GF-D8 (cell line): Measurements from ENCODE around the gene NCEH1.

ENCODE experiments used
- DNase-seq: peaks from one replicate; lab custom pipeline; 2025; lab: John Stamatoyannopoulos, UW

The NCEH1 gene

DNA sequence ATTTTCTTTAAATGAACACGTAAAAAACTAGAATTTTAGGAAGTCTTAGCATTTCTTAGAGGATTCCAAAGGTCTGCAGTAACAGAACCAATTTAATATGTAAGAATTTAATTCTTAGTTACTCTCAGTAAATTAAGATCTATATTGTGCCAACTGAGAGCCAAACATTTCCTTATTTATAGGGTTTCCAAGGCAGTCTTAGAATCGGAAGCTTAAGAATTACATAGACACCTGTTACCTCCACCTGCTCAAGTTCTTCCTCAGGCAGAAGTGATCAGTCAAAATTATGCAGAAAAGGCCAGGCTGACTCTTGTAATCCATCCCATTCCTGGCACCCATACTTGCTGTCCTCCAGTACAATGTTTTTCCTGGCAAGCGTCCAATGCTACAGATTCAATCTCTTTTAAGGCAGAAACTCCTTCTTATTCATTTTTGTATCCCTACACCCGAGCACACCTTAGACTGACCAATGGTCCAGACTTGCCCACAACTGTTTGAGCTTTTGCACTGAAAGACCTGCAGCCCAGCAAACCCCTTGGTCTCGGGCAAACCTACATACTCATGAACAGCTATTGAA, 64.3 kb downstream of the NCEH1 start:
- DNase-seq, result no peak

GRCh38 chr3:172644258-172644657, 66.6 kb downstream of the NCEH1 start:
- no peak for DNase-seq

GRCh38 chr3:172643506-172644179, 67.2 kb downstream of the NCEH1 start:
- peak; percentile 64 for DNase-seq

- no peak for DNase-seq
Observed at GRCh38 chr3:172641291-172641690, 69.6 kb downstream of the NCEH1 start.

DNA sequence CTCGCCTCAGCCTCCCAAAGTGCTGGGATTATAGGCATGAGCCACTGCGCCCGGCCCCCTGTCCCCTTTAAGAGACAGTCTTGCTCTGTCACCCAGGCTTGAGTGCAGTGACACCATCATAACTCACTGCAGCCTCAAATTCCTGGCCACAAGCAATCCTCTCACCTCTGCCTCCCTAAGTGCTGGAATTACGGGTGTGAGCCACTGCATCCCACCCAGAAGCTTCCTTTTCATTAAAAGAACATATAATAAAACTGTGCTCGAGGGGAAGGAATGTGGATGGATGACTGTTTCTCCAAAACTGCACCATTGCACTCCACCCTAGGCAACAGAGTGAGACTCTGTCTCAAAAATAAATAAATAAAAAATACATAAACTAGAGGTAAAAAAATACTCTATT, 70.1 kb downstream of the NCEH1 start:
- no peak for DNase-seq

DNA sequence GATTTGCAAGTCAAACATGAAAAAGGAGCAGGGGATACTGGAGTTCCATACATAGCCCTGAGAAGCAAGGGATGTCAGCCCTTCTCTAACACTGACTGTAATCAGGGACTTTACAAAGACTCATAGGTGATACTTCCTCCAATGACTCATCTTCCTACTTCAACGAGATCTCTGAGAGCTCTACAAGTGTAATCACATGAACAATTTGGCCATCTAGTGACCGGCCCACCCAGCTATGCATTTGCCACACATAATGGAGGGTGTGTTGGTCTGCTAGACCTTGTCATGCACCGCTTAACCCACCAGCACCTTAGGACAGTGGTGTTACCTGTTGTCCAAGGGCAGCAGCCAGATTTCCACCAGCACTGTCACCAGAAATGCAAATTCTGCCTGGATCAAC, 75.3 kb downstream of the NCEH1 start:
- DNase-seq, result no peak

DNA sequence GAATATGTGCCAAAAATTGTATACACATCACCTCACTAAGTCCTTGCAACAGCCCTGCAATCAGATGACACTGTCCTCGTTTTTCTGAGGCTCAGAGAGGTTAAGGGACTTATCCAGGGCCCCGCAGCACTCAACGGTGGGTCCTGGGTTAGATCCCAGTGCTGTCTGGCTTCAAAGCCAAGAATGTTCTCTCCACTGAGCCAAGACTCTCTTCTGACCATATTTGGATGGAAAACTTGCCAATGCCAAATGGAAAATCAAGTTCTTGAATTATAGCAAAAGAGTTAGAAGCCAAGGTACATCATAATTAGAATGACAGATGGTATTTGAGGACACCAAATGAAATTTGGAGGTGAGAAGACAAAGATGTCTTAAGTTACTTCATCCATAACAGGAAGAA, 75.9 kb downstream of the NCEH1 start:
- no peak for DNase-seq

DNA sequence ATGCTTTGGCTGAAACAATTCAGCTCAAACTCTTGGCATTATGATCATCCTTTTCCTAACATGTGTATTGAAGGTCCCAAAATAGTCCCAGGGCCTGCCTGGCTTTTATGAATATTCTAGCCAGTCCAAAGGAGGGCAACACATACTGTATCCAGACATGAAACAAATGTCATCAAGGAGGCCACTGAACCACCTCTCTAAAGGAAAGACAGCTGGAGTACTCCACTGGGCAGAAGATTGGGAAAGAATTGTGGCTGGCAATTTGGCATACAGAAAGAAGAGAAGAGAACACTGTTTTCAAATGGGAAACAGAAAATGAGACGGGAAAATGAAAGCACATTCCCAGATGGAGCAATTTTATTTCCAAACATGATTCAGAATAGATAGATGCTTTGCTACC, 80.6 kb downstream of the NCEH1 start:
- no peak for DNase-seq

GRCh38 chr3:172629470-172629869, 81.4 kb downstream of the NCEH1 start:
- DNase-seq, result no peak

GRCh38 chr3:172627057-172627809, 83.6 kb downstream of the NCEH1 start:
- DNase-seq, result peak; percentile 12

GRCh38 chr3:172626021-172626640, 84.7 kb downstream of the NCEH1 start:
- no peak for DNase-seq

DNA sequence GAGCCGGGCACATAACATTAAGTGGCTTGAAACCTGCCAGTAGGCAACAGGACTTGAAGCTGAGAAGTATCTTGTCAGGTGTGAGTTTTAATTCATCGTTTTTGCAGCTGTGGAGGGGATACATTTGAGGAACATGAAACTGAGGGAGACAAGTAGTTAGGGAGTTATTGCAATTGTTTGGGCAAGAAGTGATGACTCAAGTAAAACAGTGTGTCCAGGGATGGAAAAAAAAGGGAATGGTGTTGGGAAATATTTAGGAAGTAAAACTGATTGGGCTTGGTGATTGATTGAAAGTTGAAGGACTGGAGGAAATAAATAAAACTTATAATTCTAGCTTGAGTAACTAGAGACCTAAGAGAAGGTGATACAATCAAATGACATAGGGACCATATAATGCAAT, 85.5 kb downstream of the NCEH1 start:
- no peak for DNase-seq

DNA sequence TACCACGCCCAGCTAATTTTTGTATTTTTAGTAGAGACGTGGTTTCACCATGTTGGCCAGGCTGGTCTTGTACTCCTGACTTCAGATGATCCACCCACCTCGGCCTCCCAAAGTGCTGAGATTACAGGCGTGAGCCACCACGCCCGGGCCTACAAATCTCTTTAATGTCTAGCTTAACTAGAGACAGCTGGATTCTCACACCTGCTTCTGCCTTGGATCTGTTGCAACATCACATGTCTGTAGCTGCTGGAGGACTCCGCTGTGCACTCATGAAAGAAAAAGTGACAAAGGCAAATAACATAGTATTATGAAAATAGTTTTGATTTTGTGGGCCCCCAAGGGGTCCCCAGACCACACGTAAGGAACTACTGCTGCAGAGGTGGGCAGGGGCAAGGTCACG, 85.9 kb downstream of the NCEH1 start:
- DNase-seq, result no peak

- DNase-seq, result no peak
Observed at GRCh38 chr3:172622916-172623700, 87.8 kb downstream of the NCEH1 start.

DNA sequence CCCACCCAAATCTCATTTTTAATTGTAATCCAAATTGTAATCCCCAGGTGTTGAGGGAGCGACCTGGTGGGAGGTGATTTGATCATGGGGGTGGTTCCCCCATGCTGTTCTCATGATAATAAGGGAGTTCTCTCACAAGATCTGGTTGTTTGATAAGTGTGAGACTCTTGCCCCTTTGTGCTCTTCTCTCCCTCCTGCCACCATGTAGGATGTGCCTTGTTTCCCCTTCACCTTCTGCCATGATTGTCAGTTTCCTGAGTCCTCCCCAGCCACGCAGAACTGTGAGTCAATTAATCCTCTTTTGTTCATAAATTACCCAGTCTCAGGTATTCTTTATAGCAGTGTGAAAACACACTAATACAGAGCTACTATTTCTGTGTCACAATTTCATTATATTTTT, 88.7 kb downstream of the NCEH1 start:
- no peak for DNase-seq

- no peak for DNase-seq
Observed at GRCh38 chr3:172617976-172618375, 92.9 kb downstream of the NCEH1 start.

DNA sequence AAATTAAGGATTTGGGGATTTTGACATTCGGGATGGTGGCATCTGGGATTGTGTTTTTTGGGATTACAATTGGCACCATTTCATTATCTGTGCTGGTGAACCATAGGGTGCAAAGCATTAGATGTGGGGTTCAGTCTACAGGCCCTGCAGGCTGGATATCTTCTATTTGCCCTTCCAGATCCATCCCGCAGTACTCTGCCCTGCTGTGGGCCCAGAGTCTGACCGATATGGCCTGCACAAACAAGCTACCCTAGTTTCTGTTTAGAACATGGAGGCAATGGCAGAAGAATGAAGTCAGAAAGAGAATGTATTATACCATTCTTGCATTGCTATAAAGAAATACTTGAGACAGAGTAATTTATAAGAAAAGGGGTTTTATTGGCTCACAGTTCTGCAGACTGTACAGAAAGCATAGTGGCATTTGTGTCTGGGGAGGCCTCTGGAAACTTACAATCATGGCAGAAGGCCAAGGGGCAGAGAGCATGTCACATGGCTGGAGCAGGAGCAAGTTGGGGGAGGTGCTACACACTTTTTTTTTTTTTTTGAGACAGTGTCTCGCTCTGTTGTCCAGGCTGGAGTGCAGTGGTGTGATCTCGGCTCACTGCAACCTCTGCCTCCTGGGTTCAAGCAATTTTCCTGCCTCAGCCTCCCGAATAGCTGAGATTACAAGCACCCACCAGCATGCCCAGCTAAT, 93.7 kb downstream of the NCEH1 start:
- DNase-seq, result no peak

DNA sequence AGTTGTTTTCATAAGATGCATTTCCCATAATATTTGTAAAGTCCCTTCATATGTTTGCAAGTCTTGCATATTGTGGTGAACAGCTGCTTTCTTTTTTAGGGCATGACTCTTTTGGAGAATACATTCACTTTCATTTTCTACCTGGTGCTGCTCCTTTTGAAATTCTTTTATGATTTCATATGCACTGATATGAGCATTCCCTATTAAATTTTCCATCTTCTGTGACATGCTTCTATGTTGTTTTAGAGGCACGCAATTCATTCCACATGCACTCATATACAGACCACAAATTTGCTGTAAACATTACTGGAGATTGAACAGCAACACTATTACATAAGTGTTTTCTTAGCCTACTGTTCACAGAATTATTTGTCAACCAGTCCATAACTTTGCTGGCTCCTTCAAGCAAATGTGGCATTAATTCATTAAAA, 94.8 kb downstream of the NCEH1 start:
- DNase-seq, result no peak

- DNase-seq, result no peak
Observed at GRCh38 chr3:172615296-172615695, 95.6 kb downstream of the NCEH1 start.

- DNase-seq, result no peak
Observed at GRCh38 chr3:172614340-172615274, 96.3 kb downstream of the NCEH1 start.
